GM12872 (cell line): ENCODE data around the gene PRDM15.

Source experiments
- CTCF ChIP-seq: IDR thresholded peaks from 3 replicates; pipeline ENCODE4 v1.5.1; 2011; ENCODE audit warnings: low read depth, mild to moderate bottlenecking, low read length, moderate library complexity; ENCODE audit not compliant: insufficient read depth

Gene PRDM15

GRCh38 chr21:41923631-41924367 lies 44.7 kb upstream of the PRDM15 start:
- TF ChIP-seq CTCF = no peak

- no peak for TF ChIP-seq CTCF
These were observed 44.0 kb upstream of the PRDM15 start for GRCh38 chr21:41923186-41923585.

- no peak for TF ChIP-seq CTCF
These were observed 41.9 kb upstream of the PRDM15 start for GRCh38 chr21:41921021-41921420.

GRCh38 chr21:41920476-41920875 lies 41.3 kb upstream of the PRDM15 start:
- TF ChIP-seq CTCF = no peak

- no peak for TF ChIP-seq CTCF
These were observed 40.7 kb upstream of the PRDM15 start for GRCh38 chr21:41919666-41920398.

- no peak for TF ChIP-seq CTCF
These were observed 39.6 kb upstream of the PRDM15 start for GRCh38 chr21:41918561-41919358.

- TF ChIP-seq CTCF = no peak
These were observed 38.4 kb upstream of the PRDM15 start for GRCh38 chr21:41917531-41917930.
